Hepatocyte (in vitro differentiated cells): Measurements from ENCODE around the gene HMGB4. TPM values are rescaled to one million over a fixed set of nuclear protein-coding genes. Genes with fewer than 3 reads are reported as not detected.

Source experiments
- DNase-seq: peaks from one replicate; pipeline ENCODE4 v3.0.0-alpha.2; 2016; ENCODE audit warnings: low spot score
- H2AFZ ChIP-seq: fragments of 200-600 bp; sonication (generic); 2 replicates; pipeline ENCODE4 v1.6.0; 2016; ENCODE audit warnings: antibody characterized with exemption, mild to moderate bottlenecking
- H3K27ac ChIP-seq: fragments of 200-600 bp; sonication (generic); 2 replicates; pipeline ENCODE4 v1.5.1; 2016; ENCODE audit warnings: mild to moderate bottlenecking
- H3K27me3 ChIP-seq: fragments of 200-600 bp; sonication (generic); 2 replicates; pipeline ENCODE4 v1.6.1; 2016
- H3K36me3 ChIP-seq: fragments of 200-600 bp; sonication (generic); replicated peaks from 2 replicates; pipeline ENCODE4 v1.5.1; 2016; ENCODE audit warnings: low read depth; ENCODE audit not compliant: insufficient read depth
- H3K4me1 ChIP-seq: fragments of 200-600 bp; sonication (generic); 2 replicates; pipeline ENCODE4 v1.5.1; 2016; ENCODE audit warnings: mild to moderate bottlenecking, moderate library complexity; ENCODE audit not compliant: insufficient read depth
- H3K4me2 ChIP-seq: fragments of 200-600 bp; sonication (generic); 2 replicates; pipeline ENCODE4 v1.6.0; 2016
- H3K4me3 ChIP-seq: fragments of 200-600 bp; sonication (generic); 2 replicates; pipeline ENCODE4 v1.5.1; 2016; ENCODE audit warnings: mild to moderate bottlenecking
- H3K79me2 ChIP-seq: fragments of 200-600 bp; sonication (generic); 2 replicates; pipeline ENCODE4 v1.6.0; 2017; ENCODE audit warnings: mild to moderate bottlenecking
- H3K9me2 ChIP-seq: fragments of 200-600 bp; sonication (generic); replicated peaks from 2 replicates; pipeline ENCODE4 v1.6.0; 2017; ENCODE audit warnings: mild to moderate bottlenecking; ENCODE audit not compliant: insufficient read depth
- H3K9me3 ChIP-seq: fragments of 200-600 bp; sonication (generic); 2 replicates; pipeline ENCODE4 v1.5.1; 2016; ENCODE audit warnings: low read depth, mild to moderate bottlenecking
- H4K20me1 ChIP-seq: fragments of 200-600 bp; sonication (generic); 2 replicates; pipeline ENCODE4 v1.6.0; 2016; ENCODE audit warnings: mild to moderate bottlenecking; ENCODE audit not compliant: insufficient read depth, poor library complexity, severe bottlenecking
- EZH2 ChIP-seq: fragments of 200-600 bp; sonication (generic); IDR thresholded peaks from 2 replicates; pipeline ENCODE4 v1.6.1; 2016; ENCODE audit warnings: antibody characterized with exemption, mild to moderate bottlenecking, borderline replicate concordance
- EZH2phosphoT487 ChIP-seq: fragments of 200-600 bp; sonication (generic); IDR thresholded peaks from one replicate; pipeline ENCODE4 v1.6.1; 2018; ENCODE audit warnings: antibody characterized with exemption, mild to moderate bottlenecking, low read depth, moderate library complexity; ENCODE audit not compliant: unreplicated experiment, severe bottlenecking
- WGBS: methylation state at CpG from one replicate; pipeline ENCODE4 v1.1.6; 2016; ENCODE audit warnings: low lambda C conversion rate; ENCODE audit errors: missing lambda C conversion rate; 5-methylcytosine and 5-hydroxymethylcytosine counted together
- polyA plus RNA-seq: library from polyadenylated mRNA; unstranded; fragments of >200 nt; fragmentation: Nextera tagmentation; extraction: Ambion mirVana; gene quantifications from 2 replicates; pipeline ENCODE4 v1.2.1, GENCODE V29; 2016
- total RNA-seq: library from RNA; depleted of rRNA; stranded (reverse); fragments of >200 nt; gene quantifications from 2 replicates; pipeline ENCODE4 v1.2.3, GENCODE V29; 2014
- TF ChIP-seq, protein P1 (sequence below): fragments of 200-600 bp; sonication (generic); IDR thresholded peaks from 2 replicates; pipeline ENCODE4 v1.5.1; 2016; ENCODE audit warnings: antibody characterized with exemption, mild to moderate bottlenecking; ENCODE audit not compliant: poor library complexity

Gene HMGB4
- total and polyA plus RNA-seq, 2 experiments from 2014 or later: not detected

DNA sequence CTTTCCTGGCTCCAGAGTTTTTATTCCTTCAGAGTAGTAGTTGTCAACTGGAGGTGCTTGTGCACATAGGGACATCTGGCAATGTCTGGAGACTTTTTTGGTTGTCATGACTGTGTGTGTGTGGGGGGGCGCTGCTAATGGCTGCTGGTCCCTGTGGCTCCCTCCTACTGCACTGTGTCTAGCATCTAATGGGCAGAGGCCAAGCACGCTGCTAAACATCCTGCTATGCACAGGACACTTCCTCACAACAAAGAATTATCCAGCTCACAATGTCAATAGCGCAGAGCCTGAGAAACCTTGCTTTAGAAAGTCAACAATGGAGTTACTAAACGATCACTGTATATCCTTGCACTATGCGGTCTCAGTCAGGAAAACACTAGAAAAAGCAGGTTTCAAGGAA lies 19.7 kb upstream of the HMGB4 start:
- 67% methylated on average over 5 of the region's 5 CpGs for WGBS
- H3K27me3 ChIP-seq: peaks cover 6% of the 10 kb centered on the region
- H3K9me3 ChIP-seq: no peaks in the 10 kb centered on the region
- H3K4me1 ChIP-seq: no peaks in the 10 kb centered on the region
- H2AFZ ChIP-seq: no peak overlapping the region
- H3K4me3 ChIP-seq: no peak overlapping the region
- no peak overlapping the region for H3K4me2 ChIP-seq
- H3K36me3 ChIP-seq: no peaks in the 10 kb centered on the region
- no peak for TF ChIP-seq EZH2phosphoT487
- TF ChIP-seq, protein P1, sequence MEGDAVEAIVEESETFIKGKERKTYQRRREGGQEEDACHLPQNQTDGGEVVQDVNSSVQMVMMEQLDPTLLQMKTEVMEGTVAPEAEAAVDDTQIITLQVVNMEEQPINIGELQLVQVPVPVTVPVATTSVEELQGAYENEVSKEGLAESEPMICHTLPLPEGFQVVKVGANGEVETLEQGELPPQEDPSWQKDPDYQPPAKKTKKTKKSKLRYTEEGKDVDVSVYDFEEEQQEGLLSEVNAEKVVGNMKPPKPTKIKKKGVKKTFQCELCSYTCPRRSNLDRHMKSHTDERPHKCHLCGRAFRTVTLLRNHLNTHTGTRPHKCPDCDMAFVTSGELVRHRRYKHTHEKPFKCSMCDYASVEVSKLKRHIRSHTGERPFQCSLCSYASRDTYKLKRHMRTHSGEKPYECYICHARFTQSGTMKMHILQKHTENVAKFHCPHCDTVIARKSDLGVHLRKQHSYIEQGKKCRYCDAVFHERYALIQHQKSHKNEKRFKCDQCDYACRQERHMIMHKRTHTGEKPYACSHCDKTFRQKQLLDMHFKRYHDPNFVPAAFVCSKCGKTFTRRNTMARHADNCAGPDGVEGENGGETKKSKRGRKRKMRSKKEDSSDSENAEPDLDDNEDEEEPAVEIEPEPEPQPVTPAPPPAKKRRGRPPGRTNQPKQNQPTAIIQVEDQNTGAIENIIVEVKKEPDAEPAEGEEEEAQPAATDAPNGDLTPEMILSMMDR: no peak
- no peak for TF ChIP-seq EZH2
- H3K79me2 ChIP-seq: no peaks in the 10 kb centered on the region
- no peak overlapping the region for H3K27ac ChIP-seq
- H3K9me2 ChIP-seq: no peaks in the 10 kb centered on the region
- H4K20me1 ChIP-seq: no peaks in the 10 kb centered on the region
- DNase-seq: no peak

DNA sequence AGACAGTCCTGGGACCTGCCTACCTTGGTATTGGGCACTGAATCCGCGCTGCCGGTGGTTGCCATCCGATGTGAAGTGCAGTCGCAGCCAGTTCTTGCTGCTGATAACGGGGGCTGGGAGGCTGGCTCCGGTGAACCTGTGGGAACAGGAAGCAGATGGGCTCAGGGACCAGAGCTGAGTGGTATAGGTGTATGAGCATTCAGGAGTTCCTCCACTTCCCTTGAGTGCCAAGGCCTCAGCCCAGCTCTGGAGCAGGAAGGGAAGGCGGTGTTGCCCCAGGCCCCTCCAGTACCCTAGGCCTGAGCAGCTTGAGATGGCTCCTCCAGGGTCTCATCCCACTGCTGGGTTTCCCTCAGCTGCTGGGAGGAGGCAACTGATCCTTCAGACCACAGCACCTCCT lies 17.0 kb upstream of the HMGB4 start:
- Histone ChIP-seq H3K9me3 (no peaks in the 10 kb centered on the region), H3K27ac (no peak overlapping the region), H3K79me2 (no peaks in the 10 kb centered on the region), H3K4me2 (no peak overlapping the region), H3K36me3 (no peaks in the 10 kb centered on the region), H3K27me3 (no peaks in the 10 kb centered on the region), H2AFZ (no peak overlapping the region), H3K4me1 (no peaks in the 10 kb centered on the region), H4K20me1 (no peaks in the 10 kb centered on the region), H3K4me3 (no peak overlapping the region), H3K9me2 (no peaks in the 10 kb centered on the region)
- TF ChIP-seq, protein P1: no peak
- no peak for TF ChIP-seq EZH2phosphoT487
- TF ChIP-seq EZH2: no peak
- DNase-seq: no peak
- 95% methylated on average over 8 of the region's 8 CpGs for WGBS

DNA sequence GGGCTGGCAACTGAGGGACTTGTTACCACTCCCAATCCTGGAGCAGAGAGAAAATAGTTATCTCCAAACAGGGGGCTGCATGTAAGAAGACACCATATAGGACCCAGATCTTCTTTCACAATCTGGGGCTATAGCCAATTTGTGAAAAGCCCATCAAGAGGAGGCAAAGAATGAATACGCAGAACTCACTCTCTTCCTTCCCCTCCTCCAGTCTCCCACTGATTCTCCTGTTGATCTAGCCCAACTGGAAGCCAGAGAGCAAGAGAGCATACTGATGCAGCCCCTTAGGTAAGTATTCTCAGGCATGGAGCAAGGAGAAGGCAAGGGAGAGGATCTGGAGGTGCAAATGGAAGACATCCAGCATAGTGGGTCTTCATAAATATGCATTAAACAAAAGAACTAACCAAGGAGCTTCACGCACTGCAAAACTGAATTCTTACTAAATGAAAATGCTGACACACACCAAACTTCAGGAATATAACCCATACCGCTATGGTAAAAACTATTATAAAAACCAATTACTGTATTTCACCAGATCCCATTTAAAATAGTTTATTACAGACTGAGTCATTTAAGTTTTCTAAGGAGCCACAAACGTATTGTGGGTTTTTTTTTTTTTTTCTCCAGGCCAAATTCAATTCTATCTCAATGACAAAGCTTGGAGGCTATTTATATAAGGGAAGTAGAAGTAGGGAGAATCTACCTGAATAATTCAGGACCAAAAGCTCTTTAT lies 15.5 kb upstream of the HMGB4 start:
- no peak for DNase-seq
- H3K27me3 ChIP-seq: no peaks in the 10 kb centered on the region
- no peak overlapping the region for H3K4me2 ChIP-seq
- no peaks in the 10 kb centered on the region for H3K36me3 ChIP-seq
- H2AFZ ChIP-seq: no peak overlapping the region
- no peaks in the 10 kb centered on the region for H3K4me1 ChIP-seq
- no peaks in the 10 kb centered on the region for H4K20me1 ChIP-seq
- H3K79me2 ChIP-seq: no peaks in the 10 kb centered on the region
- 81% methylated on average over 4 of the region's 4 CpGs for WGBS
- TF ChIP-seq EZH2phosphoT487 (no peak), EZH2 (no peak)
- TF ChIP-seq, protein P1: no peak
- H3K27ac ChIP-seq: no peak overlapping the region
- H3K9me2 ChIP-seq: no peaks in the 10 kb centered on the region
- H3K9me3 ChIP-seq: no peaks in the 10 kb centered on the region
- H3K4me3 ChIP-seq: no peak overlapping the region
